ENCODE results near the gene RPL39. TPM values are rescaled to one million over a fixed set of nuclear protein-coding genes. Genes with fewer than 3 reads are reported as not detected.
"Not testable (repeated sequence)": the region's sequence is repeated elsewhere in the genome, so short reads cannot be mapped to it uniquely, and the experiment has no call there.

RPL39 gene
- polyA plus RNA-seq, 2 of the 4 experiments (the other 2 are of a cell fraction) = 3,499 to 4,942 TPM

DNA sequence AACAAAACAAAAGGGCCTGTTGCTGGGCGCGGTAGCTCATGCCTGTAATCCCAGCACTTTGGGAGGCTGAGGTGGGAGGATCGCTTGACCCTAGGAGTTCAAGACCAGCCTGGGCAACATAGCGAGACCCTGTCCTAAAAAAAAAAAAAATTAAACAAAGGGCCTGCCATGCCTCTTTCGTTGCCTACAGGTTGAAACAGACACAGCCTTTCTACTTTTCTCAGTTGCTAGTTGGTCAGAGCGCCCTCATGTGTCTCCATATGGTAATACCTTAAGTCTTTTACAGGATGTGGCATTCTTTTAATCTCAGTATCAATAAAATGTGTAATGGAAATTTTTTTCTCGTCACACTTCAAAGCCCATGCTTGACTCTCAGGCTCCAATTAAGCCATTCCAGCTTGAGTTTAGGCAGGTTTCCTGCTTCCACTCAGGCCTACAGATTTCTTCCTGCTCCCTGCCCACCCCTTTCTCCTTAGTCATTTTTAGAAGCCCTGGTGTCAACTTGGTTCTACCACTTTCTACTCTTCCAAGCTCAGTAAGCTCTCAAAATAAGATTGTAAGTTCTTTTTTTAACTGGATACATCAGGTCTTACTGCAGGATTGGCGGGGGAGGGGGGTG is 37.7 kb downstream of the RPL39 start:
- WGBS (ENCODE audit: missing lambda C conversion rate) = 43% methylated on average over 8 of the region's 8 CpGs
- H3K4me2 ChIP-seq = no peak overlapping the region
- no peak overlapping the region for H3K27ac ChIP-seq
- no peak for TF ChIP-seq SMC3 (IDR thresholded peaks at IDR 0.05)
- no peak for TF ChIP-seq PHF8 (IDR thresholded peaks at IDR 0.05; ENCODE audit: borderline replicate concordance, low read depth)
- TF ChIP-seq RAD21 (conservative IDR thresholded peaks at IDR 0.05 in 1 of 2, IDR thresholded peaks at IDR 0.05 in 1 of 2) = peak in 1 of 2 experiments; percentile 42; a peak in 2 of 5 replicates
- TF ChIP-seq, protein P1, sequence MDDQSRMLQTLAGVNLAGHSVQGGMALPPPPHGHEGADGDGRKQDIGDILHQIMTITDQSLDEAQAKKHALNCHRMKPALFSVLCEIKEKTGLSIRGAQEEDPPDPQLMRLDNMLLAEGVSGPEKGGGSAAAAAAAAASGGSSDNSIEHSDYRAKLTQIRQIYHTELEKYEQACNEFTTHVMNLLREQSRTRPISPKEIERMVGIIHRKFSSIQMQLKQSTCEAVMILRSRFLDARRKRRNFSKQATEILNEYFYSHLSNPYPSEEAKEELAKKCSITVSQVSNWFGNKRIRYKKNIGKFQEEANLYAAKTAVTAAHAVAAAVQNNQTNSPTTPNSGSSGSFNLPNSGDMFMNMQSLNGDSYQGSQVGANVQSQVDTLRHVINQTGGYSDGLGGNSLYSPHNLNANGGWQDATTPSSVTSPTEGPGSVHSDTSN (IDR thresholded peaks at IDR 0.05) = no peak
- TF ChIP-seq, protein P2, sequence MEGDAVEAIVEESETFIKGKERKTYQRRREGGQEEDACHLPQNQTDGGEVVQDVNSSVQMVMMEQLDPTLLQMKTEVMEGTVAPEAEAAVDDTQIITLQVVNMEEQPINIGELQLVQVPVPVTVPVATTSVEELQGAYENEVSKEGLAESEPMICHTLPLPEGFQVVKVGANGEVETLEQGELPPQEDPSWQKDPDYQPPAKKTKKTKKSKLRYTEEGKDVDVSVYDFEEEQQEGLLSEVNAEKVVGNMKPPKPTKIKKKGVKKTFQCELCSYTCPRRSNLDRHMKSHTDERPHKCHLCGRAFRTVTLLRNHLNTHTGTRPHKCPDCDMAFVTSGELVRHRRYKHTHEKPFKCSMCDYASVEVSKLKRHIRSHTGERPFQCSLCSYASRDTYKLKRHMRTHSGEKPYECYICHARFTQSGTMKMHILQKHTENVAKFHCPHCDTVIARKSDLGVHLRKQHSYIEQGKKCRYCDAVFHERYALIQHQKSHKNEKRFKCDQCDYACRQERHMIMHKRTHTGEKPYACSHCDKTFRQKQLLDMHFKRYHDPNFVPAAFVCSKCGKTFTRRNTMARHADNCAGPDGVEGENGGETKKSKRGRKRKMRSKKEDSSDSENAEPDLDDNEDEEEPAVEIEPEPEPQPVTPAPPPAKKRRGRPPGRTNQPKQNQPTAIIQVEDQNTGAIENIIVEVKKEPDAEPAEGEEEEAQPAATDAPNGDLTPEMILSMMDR (IDR thresholded peaks at IDR 0.05) = peak; percentile 51
- no peak for TF ChIP-seq HDAC2 (IDR thresholded peaks at IDR 0.05)
- H3K4me3 ChIP-seq = no peak overlapping the region
- ATAC-seq (peak in 1 of 2 experiments; percentile 19; a peak in 1 of 6 replicates), FAIRE-seq (peak; percentile 96), DNase-seq (ENCODE audit: low read depth in 1 of 2, low spot score in 1 of 2) (peak in 1 of 2 experiments; percentile 59)
- H3K4me1 ChIP-seq = no peaks in the 10 kb centered on the region
- ChIA-PET CTCF (interaction anchor here (0.6 to 3.2 kb wide), 16 partner anchors 9 to 280 kb away, joined by 3 to 22 read pairs (median 4); partner anchors contain the start of gene UPF3B), POLR2A (no interaction called here)
- H3K9me3 ChIP-seq = no peaks in the 10 kb centered on the region

DNA sequence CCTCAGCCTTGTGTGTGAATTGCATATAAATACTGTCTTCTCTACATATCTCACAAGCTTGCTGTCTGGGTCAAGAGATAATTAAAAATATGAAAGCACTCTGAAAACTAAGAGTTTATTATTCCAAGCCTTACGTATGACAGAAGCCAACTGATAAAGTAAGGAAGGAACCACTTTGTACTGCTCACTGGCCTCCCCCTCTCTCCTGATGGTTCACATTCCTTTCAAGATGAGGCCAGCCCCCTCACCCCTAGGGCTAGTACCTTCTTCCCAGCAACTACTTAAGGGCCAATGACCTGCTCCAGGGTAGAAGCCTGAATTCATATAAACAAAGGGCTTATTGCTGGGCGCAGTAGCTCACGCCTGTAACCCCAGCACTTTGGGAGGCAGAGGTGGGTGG is 38.4 kb downstream of the RPL39 start:
- 93% methylated on average over 3 of the region's 3 CpGs for WGBS (ENCODE audit: missing lambda C conversion rate)
- H3K9me3 ChIP-seq = no peaks in the 10 kb centered on the region
- H3K27ac ChIP-seq = no peak overlapping the region
- ChIA-PET POLR2A (no interaction called here), CTCF (interaction anchor here (0.6 to 3.2 kb wide), 14 partner anchors 9 to 270 kb away, joined by 3 to 22 read pairs (median 4); partner anchors contain the start of gene UPF3B)
- no peak overlapping the region for H3K4me3 ChIP-seq
- DNase-seq (ENCODE audit: low read depth in 1 of 2, low spot score in 1 of 2) (no peak), ATAC-seq (no peak), FAIRE-seq (no peak)
- H3K4me2 ChIP-seq = no peak overlapping the region
- no peak for TF ChIP-seq EHF (CRISPR knock-in tag; IDR thresholded peaks at IDR 0.05)
- TF ChIP-seq KDM1A (IDR thresholded peaks at IDR 0.05; ENCODE audit: low read depth) = no peak
- TF ChIP-seq TP53 (CRISPR knock-in tag; IDR thresholded peaks at IDR 0.05) = no peak
- TF ChIP-seq, protein P3, sequence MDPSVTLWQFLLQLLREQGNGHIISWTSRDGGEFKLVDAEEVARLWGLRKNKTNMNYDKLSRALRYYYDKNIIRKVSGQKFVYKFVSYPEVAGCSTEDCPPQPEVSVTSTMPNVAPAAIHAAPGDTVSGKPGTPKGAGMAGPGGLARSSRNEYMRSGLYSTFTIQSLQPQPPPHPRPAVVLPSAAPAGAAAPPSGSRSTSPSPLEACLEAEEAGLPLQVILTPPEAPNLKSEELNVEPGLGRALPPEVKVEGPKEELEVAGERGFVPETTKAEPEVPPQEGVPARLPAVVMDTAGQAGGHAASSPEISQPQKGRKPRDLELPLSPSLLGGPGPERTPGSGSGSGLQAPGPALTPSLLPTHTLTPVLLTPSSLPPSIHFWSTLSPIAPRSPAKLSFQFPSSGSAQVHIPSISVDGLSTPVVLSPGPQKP (IDR thresholded peaks at IDR 0.05; ENCODE audit: low read depth, low read length) = no peak
- TF ChIP-seq ZFP36 (IDR thresholded peaks at IDR 0.05; ENCODE audit: borderline replicate concordance, partially characterized antibody) = no peak
- TF ChIP-seq FOSL2 (IDR thresholded peaks at IDR 0.05) = no peak
- TF ChIP-seq FOSL2 (CRISPR knock-in tag; IDR thresholded peaks at IDR 0.05) = no peak
- TF ChIP-seq ZSCAN20 (CRISPR knock-in tag; IDR thresholded peaks at IDR 0.05) = no peak
- TF ChIP-seq, protein P4, sequence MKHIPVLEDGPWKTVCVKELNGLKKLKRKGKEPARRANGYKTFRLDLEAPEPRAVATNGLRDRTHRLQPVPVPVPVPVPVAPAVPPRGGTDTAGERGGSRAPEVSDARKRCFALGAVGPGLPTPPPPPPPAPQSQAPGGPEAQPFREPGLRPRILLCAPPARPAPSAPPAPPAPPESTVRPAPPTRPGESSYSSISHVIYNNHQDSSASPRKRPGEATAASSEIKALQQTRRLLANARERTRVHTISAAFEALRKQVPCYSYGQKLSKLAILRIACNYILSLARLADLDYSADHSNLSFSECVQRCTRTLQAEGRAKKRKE (CRISPR knock-in tag; IDR thresholded peaks at IDR 0.05; ENCODE audit: low read depth) = no peak
- TF ChIP-seq, protein P5, sequence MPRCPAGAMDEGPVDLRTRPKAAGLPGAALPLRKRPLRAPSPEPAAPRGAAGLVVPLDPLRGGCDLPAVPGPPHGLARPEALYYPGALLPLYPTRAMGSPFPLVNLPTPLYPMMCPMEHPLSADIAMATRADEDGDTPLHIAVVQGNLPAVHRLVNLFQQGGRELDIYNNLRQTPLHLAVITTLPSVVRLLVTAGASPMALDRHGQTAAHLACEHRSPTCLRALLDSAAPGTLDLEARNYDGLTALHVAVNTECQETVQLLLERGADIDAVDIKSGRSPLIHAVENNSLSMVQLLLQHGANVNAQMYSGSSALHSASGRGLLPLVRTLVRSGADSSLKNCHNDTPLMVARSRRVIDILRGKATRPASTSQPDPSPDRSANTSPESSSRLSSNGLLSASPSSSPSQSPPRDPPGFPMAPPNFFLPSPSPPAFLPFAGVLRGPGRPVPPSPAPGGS (IDR thresholded peaks at IDR 0.05) = no peak
- TF ChIP-seq HOXB5 (CRISPR knock-in tag; IDR thresholded peaks at IDR 0.05) = no peak
- TF ChIP-seq, protein P2 (IDR thresholded peaks at IDR 0.05) = no peak
- TF ChIP-seq FOSB (CRISPR knock-in tag; IDR thresholded peaks at IDR 0.05) = no peak
- TF ChIP-seq JUN (IDR thresholded peaks at IDR 0.05) = no peak
- no peak for TF ChIP-seq JUNB (IDR thresholded peaks at IDR 0.05)
- H3K4me1 ChIP-seq = no peaks in the 10 kb centered on the region

DNA sequence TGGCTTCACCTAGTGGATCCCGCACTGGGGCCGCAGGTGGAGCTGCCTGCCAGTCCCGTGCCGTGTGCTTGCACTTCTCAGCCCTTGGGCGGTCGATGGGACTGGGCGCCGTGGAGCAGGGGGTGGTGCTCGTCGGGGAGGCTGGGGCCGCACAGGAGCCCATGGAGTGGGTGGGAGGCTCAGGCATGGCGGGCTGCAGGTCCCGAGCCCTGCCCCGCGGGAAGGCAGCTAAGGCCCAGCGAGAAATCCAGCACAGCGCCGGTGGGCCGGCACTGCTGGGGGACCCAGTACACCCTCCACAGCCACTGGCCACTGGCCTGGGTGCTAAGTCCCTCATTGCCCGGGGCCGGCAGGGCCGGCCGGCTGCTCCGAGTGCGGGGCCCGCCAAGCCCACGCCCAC is 40.7 kb downstream of the RPL39 start:
- H3K27ac ChIP-seq; POLR2A ChIA-PET; H3K4me3 ChIP-seq; CTCF ChIA-PET; DNase-seq (ENCODE audit: low read depth in 1 of 2, low spot score in 1 of 2); H3K4me2 ChIP-seq; ATAC-seq; H3K9me3 ChIP-seq; H3K4me1 ChIP-seq; FAIRE-seq: not testable (repeated sequence)
- WGBS (ENCODE audit: missing lambda C conversion rate) = no CpG with 5 or more reads among the region's 27 CpGs

DNA sequence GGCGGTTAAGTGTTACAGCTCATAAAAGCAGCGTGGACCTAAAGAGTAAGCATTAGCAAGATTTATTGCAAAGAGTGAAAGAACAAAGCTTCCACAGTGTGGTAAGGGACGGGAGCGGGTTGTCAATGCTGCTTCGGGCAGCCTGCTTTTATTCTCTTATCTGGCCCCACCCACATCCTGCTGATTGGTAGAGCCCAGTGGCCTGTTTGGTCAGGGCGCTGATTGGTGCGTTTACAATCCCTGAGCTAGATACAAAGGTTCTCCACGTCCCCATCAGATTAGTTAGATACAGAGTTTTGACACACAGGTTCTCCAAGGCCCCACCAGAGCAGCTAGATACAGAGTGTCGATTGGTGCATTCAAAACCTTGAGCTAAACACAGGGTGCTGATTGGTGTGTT is 41.3 kb downstream of the RPL39 start:
- ATAC-seq; H3K4me1 ChIP-seq; DNase-seq (ENCODE audit: low read depth in 1 of 2, low spot score in 1 of 2); H3K4me3 ChIP-seq; FAIRE-seq; H3K27ac ChIP-seq; POLR2A ChIA-PET; H3K9me3 ChIP-seq; H3K4me2 ChIP-seq: not testable (repeated sequence)
- 84% methylated on average over 9 of the region's 9 CpGs for WGBS (ENCODE audit: missing lambda C conversion rate)
- CTCF ChIA-PET = interaction anchor here (2.4 kb wide), 1 partner anchor 233 kb away, joined by 8 read pairs; no protein-coding TSS in a partner anchor

Data from A549 (cell line).